Raji (cell line): ENCODE results near the gene TLCD3B.
A peak's percentile ranks its signal among the peaks of the same experiment; 100 is the strongest.

Experiments
- POLR2A ChIP-seq: IDR thresholded peaks from 2 replicates; pipeline ENCODE4 v1.6.1; 2011; ENCODE audit warnings: low read depth, low read length, control low read depth; ENCODE audit not compliant: insufficient read depth

The TLCD3B gene

DNA sequence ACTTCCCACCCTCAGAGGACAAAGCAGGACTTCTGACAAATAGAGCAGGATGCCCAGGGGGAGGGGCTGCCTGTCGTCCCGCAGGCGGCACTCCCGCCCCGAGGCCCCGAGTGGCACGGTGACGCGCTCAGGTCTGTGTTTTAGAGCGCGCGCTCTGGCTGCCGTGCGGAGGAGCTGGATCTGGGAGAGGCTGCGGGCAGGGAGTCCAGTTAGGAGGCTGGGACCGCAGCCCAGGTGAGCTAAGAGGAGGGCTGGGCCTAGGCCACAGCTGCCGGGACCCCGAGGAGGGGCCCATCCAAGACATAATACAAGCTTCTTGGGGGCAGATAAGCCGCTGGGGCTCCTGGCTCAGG is 26.7 kb downstream of the TLCD3B start:
- no peak for TF ChIP-seq POLR2A

DNA sequence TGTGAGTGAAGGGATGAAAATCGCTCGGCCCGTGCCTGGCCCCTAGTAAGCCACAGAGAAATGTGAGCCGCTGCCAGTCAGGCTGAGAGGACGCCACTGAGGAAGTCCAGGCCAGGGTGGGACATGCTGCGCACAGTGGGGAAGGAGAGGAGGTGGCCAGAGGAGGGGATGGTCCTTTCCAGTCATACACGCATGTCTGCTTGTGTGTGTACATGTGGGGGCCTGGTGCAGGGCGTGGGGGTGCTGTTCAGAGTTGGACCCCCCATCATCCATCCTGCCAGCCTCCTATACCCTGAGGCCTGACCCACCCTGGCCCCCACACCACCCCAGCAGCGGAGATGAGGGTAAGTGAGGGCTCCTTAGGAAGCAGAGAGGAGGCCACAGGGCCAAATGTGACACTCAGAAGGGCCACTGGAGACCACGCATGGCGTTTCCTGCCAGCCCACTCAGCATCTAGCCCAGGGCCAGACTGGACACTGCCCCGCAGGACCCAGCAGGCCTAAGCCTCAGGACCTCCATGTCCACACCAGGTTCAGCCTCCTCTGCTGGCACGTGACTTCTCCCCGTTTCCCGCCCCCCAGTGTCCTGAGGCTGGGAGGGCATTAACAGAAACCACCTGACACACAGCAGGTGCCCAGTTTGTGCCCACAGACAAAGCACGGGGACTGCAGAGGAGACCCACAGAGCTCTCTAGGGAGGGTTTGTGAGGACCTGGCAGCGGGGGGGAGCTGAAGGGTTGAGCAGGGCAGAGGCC is 27.2 kb downstream of the TLCD3B start:
- no peak for TF ChIP-seq POLR2A

DNA sequence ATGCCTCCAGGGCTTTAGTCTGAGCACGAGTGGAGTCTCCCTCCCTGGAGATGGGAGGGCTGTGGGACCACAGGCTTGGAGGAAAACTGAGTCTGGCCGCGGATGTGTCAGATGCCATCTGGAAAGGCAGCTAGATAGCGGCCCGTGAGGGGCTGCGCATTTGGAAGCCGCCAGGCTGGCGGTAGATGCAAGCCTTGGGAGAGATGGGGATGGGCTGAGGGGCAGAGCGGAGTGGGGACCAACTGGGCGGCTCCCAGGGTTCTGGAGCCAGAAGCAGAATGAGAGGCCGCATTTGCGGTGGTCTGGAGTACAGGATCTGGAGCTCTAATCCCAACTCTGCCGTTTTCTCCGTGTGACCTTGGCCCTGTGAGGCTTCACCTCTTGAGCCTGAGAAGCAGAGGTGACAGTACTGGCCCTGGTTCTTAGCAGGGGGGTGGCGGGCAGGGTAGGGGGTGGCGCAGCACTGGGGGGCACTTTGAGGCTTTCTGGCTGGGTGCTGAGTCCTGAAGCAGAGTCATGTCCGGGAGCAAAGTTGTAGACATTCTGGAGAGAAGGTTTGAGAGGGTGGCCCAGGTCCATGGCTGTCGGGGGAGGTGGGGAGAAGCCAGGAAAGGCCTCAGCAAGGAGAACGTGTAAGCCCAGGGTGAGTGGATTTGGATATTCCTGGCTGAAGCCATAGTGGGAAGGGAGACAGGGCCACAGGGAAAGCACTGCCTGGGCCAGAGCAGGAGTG is 28.3 kb downstream of the TLCD3B start:
- TF ChIP-seq POLR2A: no peak

DNA sequence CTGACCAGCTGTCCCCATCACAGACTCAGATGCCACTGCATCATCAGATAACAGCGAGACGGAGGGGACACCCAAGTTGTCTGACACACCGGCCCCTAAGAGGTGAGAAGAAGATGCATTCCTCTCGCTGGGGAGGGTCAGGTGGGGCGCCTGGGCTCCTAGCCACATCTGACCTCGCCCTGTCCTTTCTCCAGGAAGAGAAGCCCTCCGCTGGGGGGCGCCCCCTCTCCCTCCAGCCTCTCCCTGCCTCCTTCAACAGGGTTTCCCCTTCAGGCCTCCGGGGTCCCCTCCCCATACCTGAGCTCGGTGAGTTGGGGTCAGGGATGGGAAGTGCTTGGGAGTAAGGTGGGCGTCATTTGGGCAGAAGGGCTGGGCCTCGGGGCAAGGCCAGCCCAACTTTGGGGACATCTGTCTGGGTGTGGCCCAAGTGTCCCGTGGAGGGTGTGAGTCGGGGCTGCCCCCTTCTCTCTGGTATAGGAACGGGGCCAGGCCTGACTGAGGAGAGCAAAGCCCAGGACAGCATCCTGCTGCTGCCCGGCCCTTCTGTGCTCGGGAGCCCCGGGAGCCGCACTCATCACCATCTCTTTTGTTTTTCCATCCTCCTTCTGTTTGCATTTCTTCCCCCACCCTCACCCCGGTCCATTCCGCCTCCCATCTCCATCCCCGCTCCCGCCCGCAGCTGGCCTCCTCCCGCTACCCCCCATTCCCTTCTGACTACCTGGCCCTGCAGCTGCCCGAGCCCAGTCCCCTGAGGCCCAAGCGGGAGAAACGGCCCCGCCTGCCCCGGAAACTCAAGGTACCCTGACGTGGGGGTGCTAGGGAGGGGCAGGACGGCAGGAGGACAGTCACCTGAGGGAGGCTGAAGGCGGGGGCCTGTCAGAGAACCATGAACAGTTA is 30.1 kb downstream of the TLCD3B start:
- TF ChIP-seq POLR2A: no peak

DNA sequence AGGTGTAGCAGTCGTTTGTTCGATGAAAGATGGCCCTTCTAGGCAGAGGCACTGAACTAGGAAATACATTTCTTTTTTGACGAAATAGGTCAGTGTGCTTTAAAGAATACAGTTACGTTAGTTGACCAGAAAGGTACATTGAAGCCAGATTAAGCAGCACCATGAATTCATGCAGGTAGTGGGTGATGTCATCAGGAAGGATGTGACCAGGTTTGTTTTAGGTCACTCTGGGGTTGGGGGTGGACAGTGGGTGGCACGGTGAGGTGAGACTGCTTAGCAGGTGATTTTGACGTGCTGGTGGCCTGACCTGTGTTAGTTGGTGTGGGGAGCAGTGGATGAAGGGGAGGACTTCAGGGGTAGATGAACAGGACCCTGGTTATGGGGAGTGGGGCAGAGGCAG is 31.5 kb downstream of the TLCD3B start:
- TF ChIP-seq POLR2A: no peak

DNA sequence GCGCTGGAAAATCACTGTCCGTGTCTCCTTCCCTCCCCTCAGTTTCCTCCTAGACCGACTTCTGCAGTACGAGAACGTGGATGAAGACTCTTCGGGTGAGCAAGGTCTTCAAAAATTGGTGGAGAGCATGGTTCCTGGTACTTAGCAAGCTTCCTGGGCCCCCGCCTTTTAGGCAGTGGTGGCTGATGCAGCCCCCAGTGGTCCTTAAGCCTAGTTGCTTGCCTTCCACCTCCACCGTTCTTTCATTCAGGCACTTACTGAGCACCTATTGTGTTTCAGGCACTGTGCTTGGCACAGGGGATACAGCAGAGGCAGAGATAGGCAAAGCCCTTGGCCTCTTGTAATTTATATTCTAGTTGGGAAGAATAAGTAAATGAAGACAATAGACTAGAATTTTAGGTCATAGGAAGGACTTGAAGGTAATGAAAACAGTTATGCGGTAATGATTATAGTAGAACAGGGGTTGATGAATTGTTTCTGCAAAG is 34.3 kb downstream of the TLCD3B start:
- no peak for TF ChIP-seq POLR2A

DNA sequence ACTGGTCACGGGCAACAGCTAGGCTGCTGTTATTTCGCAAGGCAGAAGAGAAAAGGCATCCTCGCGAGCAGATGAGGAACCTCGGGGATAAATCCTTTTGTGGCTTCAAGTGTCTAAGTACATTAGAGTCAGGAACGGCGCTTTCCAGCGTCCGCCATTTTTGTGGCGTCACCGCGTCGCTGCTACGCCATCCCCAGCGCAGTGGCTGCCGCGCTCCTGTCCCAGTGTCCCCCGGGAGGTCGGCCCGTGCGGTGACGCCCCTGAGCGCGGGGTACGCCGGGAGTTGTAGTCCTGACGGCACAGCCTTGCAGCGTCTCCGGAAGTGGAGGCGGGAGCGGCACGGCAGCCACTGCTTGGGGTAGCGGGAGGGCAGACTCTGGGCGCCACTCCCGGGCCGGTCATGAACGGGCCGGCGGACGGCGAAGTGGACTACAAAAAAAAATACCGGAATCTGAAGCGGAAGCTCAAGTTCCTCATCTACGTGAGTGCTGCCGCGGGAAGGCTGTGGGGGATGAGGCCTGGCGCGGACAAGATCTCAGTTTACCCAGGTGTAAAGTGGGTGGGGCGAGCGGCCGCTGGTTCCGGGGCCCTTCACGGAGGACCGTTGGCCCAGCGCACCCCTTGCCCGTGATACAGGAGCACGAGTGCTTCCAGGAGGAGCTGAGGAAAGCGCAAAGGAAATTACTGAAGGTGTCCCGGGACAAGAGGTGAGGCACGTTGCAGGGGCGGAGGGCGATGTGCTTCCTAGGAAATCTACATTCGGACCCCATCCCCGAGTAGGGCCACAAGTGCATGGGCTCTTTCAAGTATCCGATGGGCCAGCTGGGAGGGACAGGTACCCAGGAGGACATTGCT is 34.9 kb downstream of the TLCD3B start, which contains the start of gene INO80E:
INO80E (plus strand) TSS at position 331 of the 855 bp plus-strand sequence; CDS start at position 401, 70 bp downstream.
- peak; percentile 74 for TF ChIP-seq POLR2A

DNA sequence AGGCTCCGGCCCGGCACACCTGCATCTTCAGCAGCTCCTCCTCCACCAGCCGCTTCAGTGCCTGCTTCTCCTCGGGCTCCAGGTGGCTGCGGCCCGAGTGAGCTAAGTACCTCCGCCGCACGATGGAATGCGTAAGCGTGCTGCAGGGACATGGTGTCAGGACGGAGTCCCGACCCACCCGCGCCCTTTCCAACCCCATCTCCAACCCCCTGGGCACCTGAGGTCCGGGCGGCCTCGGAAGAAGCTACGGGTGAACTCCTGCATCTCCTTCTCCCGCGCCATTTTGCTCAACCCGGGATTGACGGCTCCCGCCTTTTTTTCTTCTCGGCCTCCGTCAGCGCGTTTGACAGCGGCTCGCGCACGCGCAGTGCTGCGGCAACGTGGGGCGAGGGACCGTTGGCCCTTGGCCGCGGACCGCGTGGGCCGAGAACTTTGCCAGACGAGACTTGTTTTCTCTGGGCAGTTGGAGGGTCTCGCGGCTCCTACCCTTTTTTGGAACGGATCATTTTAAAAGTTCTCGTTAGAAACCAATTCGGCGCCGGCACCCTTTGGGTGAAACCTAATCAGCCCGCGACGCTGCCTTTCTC is 35.7 kb downstream of the TLCD3B start, which contains the start of gene HIRIP3:
HIRIP3 (minus strand) TSS at position 294 of the 587 bp plus-strand sequence; CDS start at position 282, 12 bp downstream.
- TF ChIP-seq POLR2A: peak; percentile 88

DNA sequence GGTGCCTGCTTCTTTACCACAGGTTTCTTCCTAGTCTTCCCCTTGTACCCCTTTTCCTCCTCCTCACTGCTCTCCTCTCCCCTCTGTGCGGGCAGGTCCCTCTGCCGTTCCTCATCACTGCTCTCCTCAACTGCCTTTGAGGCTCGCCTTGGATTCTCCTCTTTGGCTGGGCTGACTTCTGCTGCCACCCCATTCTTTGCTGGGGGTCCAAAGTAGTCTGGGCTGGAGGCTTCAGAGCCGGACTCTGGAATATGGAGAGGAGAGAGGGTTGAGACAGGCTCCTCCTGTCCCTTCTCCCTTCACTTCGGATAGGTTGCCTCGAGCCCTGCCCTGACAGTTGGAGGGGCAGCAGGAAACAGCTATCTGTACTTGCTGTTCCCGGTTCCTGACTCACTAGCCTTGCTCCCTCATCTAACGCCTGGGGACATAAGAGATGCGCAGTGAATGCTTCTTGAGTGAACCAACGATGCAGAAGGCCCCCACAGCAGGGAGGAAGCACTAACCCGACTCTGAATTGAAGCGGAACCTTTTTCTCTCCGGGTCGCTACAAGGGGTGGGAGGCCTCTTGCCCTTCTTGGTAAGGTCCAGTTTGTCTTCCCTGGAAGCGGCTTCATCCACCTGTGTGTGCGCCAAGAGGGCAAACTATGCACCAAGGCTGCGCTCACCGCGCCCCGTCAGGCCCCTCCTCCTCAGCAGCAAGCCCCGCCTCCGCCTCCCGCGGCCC is 36.3 kb downstream of the TLCD3B start:
- TF ChIP-seq POLR2A: no peak

DNA sequence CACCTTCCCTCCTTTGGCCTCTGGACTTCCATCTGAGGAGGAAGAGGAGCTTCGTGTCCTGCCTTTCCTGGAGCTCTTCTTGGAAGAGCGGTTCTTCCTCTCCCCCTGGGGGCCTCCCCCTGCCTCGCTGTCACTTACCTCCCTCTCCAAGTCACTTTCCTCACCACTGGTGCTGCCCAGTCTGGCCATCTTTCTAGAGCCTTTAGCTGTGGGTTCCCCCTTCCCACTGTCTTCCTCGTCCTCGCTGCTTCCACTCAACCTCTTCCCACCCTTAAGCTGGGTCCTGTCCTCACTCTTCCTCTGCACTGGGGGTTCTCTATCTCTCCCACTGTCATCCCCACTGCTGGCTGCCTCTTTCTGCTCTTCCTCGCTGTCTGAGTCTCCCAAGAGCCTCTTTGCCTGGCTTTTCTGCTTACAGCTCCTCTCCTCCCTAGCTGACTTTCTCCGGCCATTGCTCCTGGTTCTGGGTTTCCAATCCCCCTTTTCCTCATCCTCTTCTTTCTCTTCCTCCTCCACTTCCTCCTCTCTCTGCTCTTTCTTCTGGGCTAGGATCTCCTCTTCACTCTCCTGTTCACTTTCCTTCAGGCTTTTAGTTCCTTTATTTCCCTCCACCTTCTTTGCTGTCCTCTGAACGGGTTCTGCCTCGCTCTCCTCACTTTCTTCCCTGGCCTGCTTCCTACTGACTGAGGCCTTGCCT is 37.0 kb downstream of the TLCD3B start:
- no peak for TF ChIP-seq POLR2A

DNA sequence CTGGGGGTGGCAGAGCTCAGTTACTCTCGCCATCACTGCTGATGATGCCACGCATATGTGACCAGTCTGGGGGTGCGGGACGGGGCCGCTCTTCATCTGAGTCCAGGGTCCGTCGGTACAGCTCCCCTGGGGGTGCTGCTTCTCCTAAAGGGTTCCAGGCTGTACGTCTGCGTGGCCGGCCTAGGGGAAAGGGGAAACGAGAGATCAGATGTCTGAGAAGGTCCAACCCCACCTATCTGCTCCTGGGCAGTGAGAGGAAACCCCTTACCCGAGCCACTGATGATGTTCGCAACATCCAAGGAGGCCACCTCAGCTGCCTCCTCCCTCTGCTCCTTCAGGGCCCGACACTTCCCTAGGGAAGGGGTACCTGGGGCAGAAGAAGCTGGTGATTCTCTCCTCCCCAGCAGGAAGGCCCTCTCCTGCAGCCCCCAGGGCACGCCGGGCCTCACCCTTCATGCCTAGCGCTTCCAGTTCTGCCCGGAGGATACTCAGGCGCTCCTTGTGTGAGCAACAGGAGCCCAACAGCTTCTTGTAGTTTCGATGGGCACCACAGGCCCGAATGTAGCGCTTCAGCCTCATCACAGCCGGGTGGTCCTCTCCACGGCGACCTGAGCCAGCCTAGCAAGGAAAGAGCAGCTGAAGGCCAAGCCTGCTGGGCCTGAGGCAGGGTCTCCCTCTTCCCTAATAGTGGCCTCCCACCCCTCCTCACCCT is 37.7 kb downstream of the TLCD3B start:
- TF ChIP-seq POLR2A: no peak

DNA sequence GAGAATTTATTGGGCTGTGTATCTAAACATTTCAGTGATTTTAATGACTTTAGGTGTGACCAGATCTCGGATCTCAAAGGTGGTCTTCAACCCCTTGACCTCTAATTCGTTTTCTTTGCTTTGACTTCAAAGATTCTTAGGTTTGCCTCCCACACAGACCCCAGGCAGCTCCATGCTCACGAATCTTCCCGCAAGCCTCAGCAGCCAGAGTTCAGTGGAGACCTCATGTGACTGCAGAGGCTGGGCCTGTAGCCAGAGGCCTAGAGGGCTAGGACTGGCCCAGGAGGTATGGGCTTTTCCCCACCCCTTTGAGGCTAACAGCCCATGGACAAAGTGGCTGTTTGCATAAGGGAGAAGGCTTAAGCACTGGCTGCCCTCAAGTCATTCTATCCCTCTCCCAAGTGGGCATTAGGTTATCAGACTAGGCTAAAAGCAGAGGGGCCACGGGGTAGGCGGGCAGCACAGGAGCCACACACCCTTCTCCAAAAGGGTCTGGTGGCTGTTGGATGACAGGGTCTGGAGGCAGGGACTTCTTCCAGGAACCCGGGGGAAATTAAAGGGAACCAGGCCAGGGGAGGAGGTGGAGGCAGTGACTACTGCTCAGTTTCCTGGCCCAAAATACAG is 38.6 kb downstream of the TLCD3B start:
- TF ChIP-seq POLR2A: no peak
